ENCODE measurements around the gene EGFL8.

The EGFL8 gene

GRCh38 chr6:32147401-32148132 is 16.8 kb upstream of the EGFL8 start:
- DNase-seq = no peak

- DNase-seq = peak; percentile 72
Observed at GRCh38 chr6:32148289-32149091, 15.9 kb upstream of the EGFL8 start.

GRCh38 chr6:32149092-32149755 is 15.2 kb upstream of the EGFL8 start:
- DNase-seq = no peak

- DNase-seq = no peak
Observed at GRCh38 chr6:32149932-32150870, 14.2 kb upstream of the EGFL8 start.

GRCh38 chr6:32151181-32151862 is 13.1 kb upstream of the EGFL8 start:
- DNase-seq = no peak

- DNase-seq = peak; percentile 40
Observed at GRCh38 chr6:32151863-32152768, 12.3 kb upstream of the EGFL8 start, which contains the start of gene PRRT1. PRRT1 (minus strand) TSS chr6:32151939; CDS start chr6:32151827, 112 bp downstream.

- no peak for DNase-seq
Observed at GRCh38 chr6:32152769-32153563, 11.4 kb upstream of the EGFL8 start.

- DNase-seq = peak; percentile 73
Observed at GRCh38 chr6:32153564-32154513, 10.6 kb upstream of the EGFL8 start, which contains the start of gene PPT2. PPT2 (plus strand) TSS chr6:32154141; CDS start chr6:32154595, 454 bp downstream.

GRCh38 chr6:32154514-32155161 is 9.8 kb upstream of the EGFL8 start:
- peak; percentile 75 for DNase-seq

- DNase-seq = no peak
Observed at GRCh38 chr6:32156891-32157290, 7.5 kb upstream of the EGFL8 start.

GRCh38 chr6:32158052-32158451 is 6.3 kb upstream of the EGFL8 start:
- no peak for DNase-seq

- no peak for DNase-seq
Observed at GRCh38 chr6:32163559-32164258, 686 bp upstream of the EGFL8 start.

GRCh38 chr6:32166411-32167061 is 2.1 kb downstream of the EGFL8 start:
- no peak for DNase-seq

GRCh38 chr6:32167154-32167760 is 2.9 kb downstream of the EGFL8 start:
- DNase-seq = no peak

- DNase-seq = no peak
Observed at GRCh38 chr6:32167761-32168262, 3.4 kb downstream of the EGFL8 start.

GRCh38 chr6:32168350-32168749 is 4.0 kb downstream of the EGFL8 start:
- DNase-seq = no peak
